ENCODE data around the gene CDC42EP4.
"Not testable (repeated sequence)": the region's sequence is repeated elsewhere in the genome, so short reads cannot be mapped to it uniquely, and the experiment has no call there.

GRCh38 chr17:73333445-73333844 lies 21.6 kb upstream of the CDC42EP4 start:
- not testable (repeated sequence) for TF ChIP-seq EP300, CTCF (IDR thresholded peaks at IDR 0.05)

Measured in upper lobe of left lung (tissue), 4 donors.